ENCODE data around the gene TRIM52. TPM values are rescaled to one million over a fixed set of nuclear protein-coding genes. Genes with fewer than 3 reads are reported as not detected.
"Not testable (repeated sequence)": the region's sequence is repeated elsewhere in the genome, so short reads cannot be mapped to it uniquely, and the experiment has no call there.

The TRIM52 gene
- total RNA-seq, 2 donors from 2014 or later: 9.8 to 13.5 TPM

GRCh38 chr5:181219262-181220177, 41.4 kb downstream of the TRIM52 start:
- no peak overlapping the region for H3K9ac ChIP-seq (ENCODE audit: low read depth in 2 of 2, low read length in 2 of 2)
- H3K27me3 ChIP-seq: no peaks in the 10 kb centered on the region
- TF ChIP-seq CTCF (IDR thresholded peaks at IDR 0.05): no peak
- H3K4me3 ChIP-seq: no peak overlapping the region
- H3K4me1 ChIP-seq: peaks cover 7% of the 10 kb centered on the region
- no peaks in the 10 kb centered on the region for H3K9me3 ChIP-seq
- intact Hi-C loops (cut with DNase I): no loop called here
- H3K36me3 ChIP-seq: no peaks in the 10 kb centered on the region
- no peak overlapping the region for H3K27ac ChIP-seq
- no peak for DNase-seq

- Histone ChIP-seq H3K4me3 (peak overlapping the region; percentile 28), H3K36me3 (no peaks in the 10 kb centered on the region), H3K9me3 (no peaks in the 10 kb centered on the region), H3K27ac (peak overlapping the region; percentile 46), H3K4me1 (peaks cover 7% of the 10 kb centered on the region), H3K27me3 (no peaks in the 10 kb centered on the region), H3K9ac (ENCODE audit: low read depth in 2 of 2, low read length in 2 of 2) (no peak overlapping the region)
- intact Hi-C loops (cut with DNase I): no loop called here
- DNase-seq: no peak
- no peak for TF ChIP-seq CTCF (IDR thresholded peaks at IDR 0.05)
Measured at GRCh38 chr5:181218795-181219124, 42.2 kb downstream of the TRIM52 start.

- peak overlapping the region; percentile 4 for H3K27ac ChIP-seq
- DNase-seq: peak; percentile 44
- TF ChIP-seq CTCF (IDR thresholded peaks at IDR 0.05): no peak
- H3K4me1 ChIP-seq: peaks cover 7% of the 10 kb centered on the region
- H3K27me3 ChIP-seq: no peaks in the 10 kb centered on the region
- H3K9me3 ChIP-seq: no peaks in the 10 kb centered on the region
- intact Hi-C loops (cut with DNase I): no loop called here
- H3K9ac ChIP-seq (ENCODE audit: low read depth in 2 of 2, low read length in 2 of 2): peak overlapping the region; percentile 33 to 59
- peak overlapping the region; percentile 28 for H3K4me3 ChIP-seq
- no peaks in the 10 kb centered on the region for H3K36me3 ChIP-seq
Measured at GRCh38 chr5:181217803-181218062, 43.2 kb downstream of the TRIM52 start.

- no peaks in the 10 kb centered on the region for H3K9me3 ChIP-seq
- H3K4me3 ChIP-seq: peak overlapping the region; percentile 28
- no peaks in the 10 kb centered on the region for H3K36me3 ChIP-seq
- peak; percentile 57 for DNase-seq
- peaks cover 7% of the 10 kb centered on the region for H3K4me1 ChIP-seq
- H3K27ac ChIP-seq: peak overlapping the region; percentile 4
- no peak for TF ChIP-seq CTCF (IDR thresholded peaks at IDR 0.05)
- H3K27me3 ChIP-seq: no peaks in the 10 kb centered on the region
- intact Hi-C loops (cut with DNase I): no loop called here
- H3K9ac ChIP-seq (ENCODE audit: low read depth in 2 of 2, low read length in 2 of 2): peak overlapping the region; percentile 33 to 59
Measured at GRCh38 chr5:181217111-181217802, 43.7 kb downstream of the TRIM52 start.

GRCh38 chr5:181215997-181216989, 44.6 kb downstream of the TRIM52 start:
- H3K4me1 ChIP-seq: peaks cover 7% of the 10 kb centered on the region
- TF ChIP-seq CTCF (IDR thresholded peaks at IDR 0.05): no peak
- intact Hi-C loops (cut with DNase I): no loop called here
- peak overlapping the region in 1 of 2 donors; percentile 40 for H3K9ac ChIP-seq (ENCODE audit: low read depth in 2 of 2, low read length in 2 of 2)
- no peaks in the 10 kb centered on the region for H3K27me3 ChIP-seq
- H3K9me3 ChIP-seq: no peaks in the 10 kb centered on the region
- H3K36me3 ChIP-seq: no peaks in the 10 kb centered on the region
- peak overlapping the region; percentile 28 for H3K4me3 ChIP-seq
- no peak for DNase-seq
- no peak overlapping the region for H3K27ac ChIP-seq

GRCh38 chr5:181214249-181214648, 46.7 kb downstream of the TRIM52 start:
- H3K27me3 ChIP-seq; H3K4me3 ChIP-seq; H3K27ac ChIP-seq; H3K4me1 ChIP-seq; H3K36me3 ChIP-seq; H3K9ac ChIP-seq (ENCODE audit: low read depth in 2 of 2, low read length in 2 of 2); H3K9me3 ChIP-seq; DNase-seq; intact Hi-C loops (cut with DNase I): not testable (repeated sequence)
